Mucosa of stomach (tissue), 1 donor: ENCODE results near the gene RGS12.

ENCODE experiments used
- H3K27me3 ChIP-seq: one replicate; pipeline ENCODE4 v1.7.0; 2013; ENCODE audit warnings: mild to moderate bottlenecking, low read length; ENCODE audit not compliant: control insufficient read depth, insufficient read depth
- H3K36me3 ChIP-seq: one replicate; pipeline ENCODE4 v1.7.0; 2013; ENCODE audit warnings: low read length; ENCODE audit not compliant: control insufficient read depth, insufficient read depth
- H3K4me1 ChIP-seq: one replicate; pipeline ENCODE4 v1.7.0; 2013; ENCODE audit warnings: mild to moderate bottlenecking, low read length; ENCODE audit not compliant: control insufficient read depth, insufficient read depth
- H3K4me3 ChIP-seq: one replicate; pipeline ENCODE4 v1.7.0; 2013; ENCODE audit warnings: low read length
- H3K9ac ChIP-seq: one replicate; pipeline ENCODE4 v1.7.0; 2013; ENCODE audit warnings: mild to moderate bottlenecking, low read length, moderate library complexity
- H3K9me3 ChIP-seq: one replicate; pipeline ENCODE4 v1.7.0; 2013; ENCODE audit warnings: mild to moderate bottlenecking, low read length, moderate library complexity; ENCODE audit not compliant: control insufficient read depth
- donor health status: Pancreatic carcinoma.

RGS12 gene

GRCh38 chr4:3249711-3250437, 42.9 kb upstream of the RGS12 start:
- Histone ChIP-seq H3K9ac (no peak overlapping the region), H3K36me3 (no peaks in the 10 kb centered on the region), H3K4me1 (no peaks in the 10 kb centered on the region), H3K9me3 (no peaks in the 10 kb centered on the region), H3K27me3 (no peaks in the 10 kb centered on the region), H3K4me3 (no peak overlapping the region)

GRCh38 chr4:3250438-3250955, 42.3 kb upstream of the RGS12 start:
- Histone ChIP-seq H3K9me3 (no peaks in the 10 kb centered on the region), H3K9ac (no peak overlapping the region), H3K4me3 (no peak overlapping the region), H3K36me3 (no peaks in the 10 kb centered on the region), H3K27me3 (no peaks in the 10 kb centered on the region), H3K4me1 (no peaks in the 10 kb centered on the region)

GRCh38 chr4:3250956-3251690, 41.7 kb upstream of the RGS12 start:
- Histone ChIP-seq H3K27me3 (no peaks in the 10 kb centered on the region), H3K4me1 (no peaks in the 10 kb centered on the region), H3K4me3 (no peak overlapping the region), H3K9me3 (no peaks in the 10 kb centered on the region), H3K9ac (no peak overlapping the region), H3K36me3 (no peaks in the 10 kb centered on the region)

- Histone ChIP-seq H3K9me3 (no peaks in the 10 kb centered on the region), H3K4me3 (no peak overlapping the region), H3K4me1 (no peaks in the 10 kb centered on the region), H3K36me3 (no peaks in the 10 kb centered on the region), H3K9ac (no peak overlapping the region), H3K27me3 (no peaks in the 10 kb centered on the region)
These were observed 40.9 kb upstream of the RGS12 start for GRCh38 chr4:3251691-3252479.

GRCh38 chr4:3252480-3252828, 40.4 kb upstream of the RGS12 start:
- Histone ChIP-seq H3K36me3 (no peaks in the 10 kb centered on the region), H3K9ac (no peak overlapping the region), H3K4me1 (no peaks in the 10 kb centered on the region)

GRCh38 chr4:3252831-3253641, 39.8 kb upstream of the RGS12 start:
- Histone ChIP-seq H3K9ac (no peak overlapping the region), H3K27me3 (no peaks in the 10 kb centered on the region), H3K9me3 (no peaks in the 10 kb centered on the region), H3K36me3 (no peaks in the 10 kb centered on the region), H3K4me3 (no peak overlapping the region), H3K4me1 (no peaks in the 10 kb centered on the region)

More at GRCh38 chr4:3252480-3252828, 40.4 kb upstream of the RGS12 start:
- H3K9me3 ChIP-seq, result no peaks in the 10 kb centered on the region
- no peaks in the 10 kb centered on the region for H3K27me3 ChIP-seq
- H3K4me3 ChIP-seq, result no peak overlapping the region

- no peak overlapping the region for H3K9ac ChIP-seq
- no peaks in the 10 kb centered on the region for H3K4me1 ChIP-seq
- no peaks in the 10 kb centered on the region for H3K9me3 ChIP-seq
- no peak overlapping the region for H3K4me3 ChIP-seq
- no peaks in the 10 kb centered on the region for H3K36me3 ChIP-seq
- H3K27me3 ChIP-seq, result no peaks in the 10 kb centered on the region
These were observed 39.0 kb upstream of the RGS12 start for GRCh38 chr4:3253808-3254207.

- Histone ChIP-seq H3K36me3 (no peaks in the 10 kb centered on the region), H3K9me3 (no peaks in the 10 kb centered on the region), H3K4me1 (no peaks in the 10 kb centered on the region), H3K27me3 (no peaks in the 10 kb centered on the region), H3K4me3 (no peak overlapping the region), H3K9ac (no peak overlapping the region)
These were observed 38.3 kb upstream of the RGS12 start for GRCh38 chr4:3254302-3255131.

GRCh38 chr4:3255611-3256186, 37.1 kb upstream of the RGS12 start:
- H3K27me3 ChIP-seq, result no peaks in the 10 kb centered on the region
- H3K9me3 ChIP-seq, result no peaks in the 10 kb centered on the region
- no peaks in the 10 kb centered on the region for H3K4me1 ChIP-seq

GRCh38 chr4:3256230-3257102, 36.4 kb upstream of the RGS12 start:
- no peaks in the 10 kb centered on the region for H3K36me3 ChIP-seq
- H3K4me3 ChIP-seq, result no peak overlapping the region
- no peaks in the 10 kb centered on the region for H3K4me1 ChIP-seq
- H3K9me3 ChIP-seq, result no peaks in the 10 kb centered on the region
- no peak overlapping the region for H3K9ac ChIP-seq
- no peaks in the 10 kb centered on the region for H3K27me3 ChIP-seq

More at GRCh38 chr4:3255611-3256186, 37.1 kb upstream of the RGS12 start:
- Histone ChIP-seq H3K36me3 (no peaks in the 10 kb centered on the region), H3K4me3 (no peak overlapping the region), H3K9ac (no peak overlapping the region)
